ENCODE measurements around the gene ACOX2. TPM values are rescaled to one million over a fixed set of nuclear protein-coding genes. Genes with fewer than 3 reads are reported as not detected.
A peak's percentile ranks its signal among the peaks of the same experiment; 100 is the strongest.

The ACOX2 gene
- total RNA-seq: 0.51 and 1.7 TPM in 2 replicates

DNA sequence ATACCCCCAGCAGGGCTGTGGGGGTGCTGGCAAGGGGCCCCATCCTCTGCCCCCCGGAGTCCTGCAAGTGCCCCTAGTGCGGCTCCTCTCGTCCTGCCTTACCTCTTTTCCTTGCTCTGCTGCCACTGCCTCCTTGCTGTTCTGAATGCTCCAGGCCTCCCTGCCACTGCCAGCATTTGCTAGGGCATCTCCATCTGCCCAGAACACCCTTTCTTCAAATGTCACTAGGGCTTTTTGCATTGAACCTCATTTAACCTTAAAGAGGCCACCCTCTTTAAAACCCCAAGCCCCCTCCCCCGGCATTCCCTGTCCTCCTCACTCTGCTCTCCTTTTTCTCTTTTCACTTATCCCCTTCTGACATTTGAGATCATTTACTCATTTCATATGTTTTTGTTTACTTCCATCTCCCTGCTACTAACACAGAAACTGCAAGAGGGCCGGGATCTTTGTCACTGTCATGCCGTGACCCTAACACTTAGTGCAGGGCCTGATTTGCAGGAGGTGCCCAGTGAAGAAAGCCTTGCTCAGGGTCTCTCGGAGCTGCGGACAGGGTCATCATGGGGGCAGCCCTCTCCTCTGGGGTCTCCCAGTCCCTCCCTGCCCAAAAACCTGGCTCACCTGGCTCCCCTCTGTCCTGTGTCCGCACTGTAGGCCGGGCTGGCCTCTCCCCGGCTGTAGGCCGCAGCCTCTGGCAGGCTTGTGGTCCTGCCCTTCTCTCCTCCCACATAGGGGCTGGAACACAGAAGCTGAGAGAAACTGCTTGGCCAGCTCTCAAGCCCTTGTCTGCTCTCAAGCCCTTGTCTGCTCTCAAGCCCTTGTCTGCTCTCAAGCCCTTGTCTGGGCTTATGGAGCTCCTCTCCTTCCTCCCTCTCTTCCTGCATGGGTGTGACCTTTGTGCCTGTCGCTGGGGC is at the start of gene ACOX2:
Gene ACOX2 (minus strand): TSS at position 690 of the 911 bp plus-strand sequence. CDS start 2,084 bp downstream, outside the sequence.
- no peak for TF ChIP-seq CTCF (conservative IDR thresholded peaks at IDR 0.05; ENCODE audit: low read depth, low read length)
- DNase-seq (ENCODE audit: low read depth): no peak
- H3K4me3 ChIP-seq (ENCODE audit: low read depth, low read length): no peak within 1 kb of the TSS

GRCh38 chr3:58585994-58586393 is 49.0 kb upstream of the ACOX2 start:
- DNase-seq (ENCODE audit: low read depth): no peak
- peak overlapping the region; percentile 64 for H3K4me3 ChIP-seq (ENCODE audit: low read depth, low read length)
- peak; percentile 2 for TF ChIP-seq CTCF (conservative IDR thresholded peaks at IDR 0.05; ENCODE audit: low read depth, low read length)

DNA sequence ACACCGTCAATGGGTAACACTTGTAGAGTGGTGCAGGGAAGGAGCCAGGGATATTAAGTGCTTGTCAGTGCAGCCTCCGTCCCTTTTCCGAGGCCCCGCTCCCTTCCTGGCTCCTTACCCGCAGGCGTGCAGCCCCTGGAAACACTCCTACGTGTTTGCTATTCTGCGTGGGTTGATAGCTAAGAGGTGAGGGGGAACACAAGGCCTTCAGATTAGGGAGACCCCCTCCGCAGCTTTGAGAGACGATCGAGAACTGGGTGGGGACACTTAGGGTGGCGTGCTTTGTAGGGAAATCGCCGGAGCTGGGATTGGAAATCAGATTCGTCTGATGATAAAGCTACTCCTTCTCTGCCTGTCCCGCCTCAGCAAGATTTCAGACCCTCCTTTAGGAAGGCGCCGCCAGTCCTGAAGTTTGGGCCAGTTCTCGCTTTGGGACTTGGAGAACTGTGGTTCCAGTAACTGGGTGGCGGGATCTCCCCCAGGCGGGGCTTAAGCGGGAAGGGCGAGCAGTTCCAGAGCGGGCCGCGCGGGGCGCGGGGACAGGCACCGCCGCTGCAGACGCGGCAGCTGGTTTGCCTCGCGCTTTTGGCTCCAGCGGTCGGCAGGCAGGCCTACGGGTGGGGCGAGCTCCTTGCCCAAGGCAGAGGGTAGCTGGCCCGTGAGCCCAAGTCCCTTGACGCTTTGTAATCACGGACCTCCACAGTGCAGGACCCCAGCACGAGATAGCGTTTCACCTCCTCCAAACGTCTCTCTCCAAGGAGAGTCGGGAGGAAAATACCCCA is 48.2 kb upstream of the ACOX2 start:
- peak overlapping the region; percentile 64 for H3K4me3 ChIP-seq (ENCODE audit: low read depth, low read length)
- TF ChIP-seq CTCF (conservative IDR thresholded peaks at IDR 0.05; ENCODE audit: low read depth, low read length): peak; percentile 61
- DNase-seq (ENCODE audit: low read depth): no peak

DNA sequence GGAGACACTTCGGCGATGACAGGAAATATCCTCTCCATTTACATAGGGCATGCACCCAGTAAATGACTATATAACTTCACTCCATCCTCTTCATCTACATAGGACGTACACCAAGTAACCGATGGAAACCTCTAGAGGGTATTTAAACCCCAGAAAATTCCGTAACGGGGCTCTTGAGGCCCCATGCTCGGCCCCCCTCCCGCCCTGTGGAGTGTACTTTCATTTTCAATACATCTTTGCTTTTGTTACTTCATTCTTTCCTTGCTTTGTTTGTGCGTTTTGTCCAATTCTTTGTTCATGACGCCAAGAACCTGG is 47.7 kb upstream of the ACOX2 start:
- no peak for TF ChIP-seq CTCF (conservative IDR thresholded peaks at IDR 0.05; ENCODE audit: low read depth, low read length)
- DNase-seq (ENCODE audit: low read depth): no peak
- peak overlapping the region; percentile 64 for H3K4me3 ChIP-seq (ENCODE audit: low read depth, low read length)

GRCh38 chr3:58581328-58582091 is 44.5 kb upstream of the ACOX2 start:
- no peak for TF ChIP-seq CTCF (conservative IDR thresholded peaks at IDR 0.05; ENCODE audit: low read depth, low read length)
- no peak overlapping the region for H3K4me3 ChIP-seq (ENCODE audit: low read depth, low read length)
- no peak for DNase-seq (ENCODE audit: low read depth)

DNA sequence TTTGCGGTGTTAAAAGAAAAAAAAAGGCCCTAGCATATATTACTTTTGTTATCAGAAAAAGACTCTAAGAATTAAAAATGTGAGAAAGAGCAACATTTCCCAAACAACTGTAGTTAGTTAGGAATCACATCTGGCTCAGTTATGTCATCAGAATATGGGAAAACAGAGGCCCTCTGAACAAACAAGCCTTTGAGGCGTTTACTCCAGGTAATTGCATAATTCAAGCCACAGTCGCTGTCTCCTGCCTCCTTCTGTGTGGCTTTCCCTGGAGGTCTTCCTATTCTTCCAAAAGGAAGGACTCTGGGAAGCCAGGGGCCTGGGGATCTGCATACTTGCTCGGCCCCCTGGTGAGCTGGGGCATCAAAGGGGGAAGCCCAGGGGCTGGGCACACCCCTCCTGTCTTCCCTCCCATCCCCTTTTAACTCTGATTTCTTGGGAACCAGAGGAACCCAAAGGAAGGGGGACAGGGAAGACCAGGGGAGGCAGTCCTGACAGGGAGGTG is 43.9 kb upstream of the ACOX2 start:
- DNase-seq (ENCODE audit: low read depth): no peak
- no peak for TF ChIP-seq CTCF (conservative IDR thresholded peaks at IDR 0.05; ENCODE audit: low read depth, low read length)
- H3K4me3 ChIP-seq (ENCODE audit: low read depth, low read length): no peak overlapping the region
